GM19035 (cell line): ENCODE results near the gene SCGB1D2.
"Not testable (repeated sequence)": the region's sequence is repeated elsewhere in the genome, so short reads cannot be mapped to it uniquely, and the experiment has no call there.

Experiments
- ATAC-seq: cut with Tn5 transposase; IDR thresholded peaks from one replicate; pipeline ENCODE4 v1.9.1; 2021; ENCODE audit not compliant: unreplicated experiment

Gene SCGB1D2

GRCh38 chr11:62242021-62242420 is at the start of gene SCGB1D2:
Gene SCGB1D2 (plus strand): TSS chr11:62242239. CDS start chr11:62242308, 69 bp downstream.
- no peak for ATAC-seq

- no peak for ATAC-seq
Measured at GRCh38 chr11:62193952-62194351, 48.1 kb upstream of the SCGB1D2 start.

- not testable (repeated sequence) for ATAC-seq
Measured at GRCh38 chr11:62195010-62195409, 47.0 kb upstream of the SCGB1D2 start.

- ATAC-seq: no peak
Measured at GRCh38 chr11:62195945-62196344, 46.1 kb upstream of the SCGB1D2 start.

GRCh38 chr11:62197400-62197799 is 44.6 kb upstream of the SCGB1D2 start:
- not testable (repeated sequence) for ATAC-seq

- ATAC-seq: no peak
Measured at GRCh38 chr11:62201376-62201775, 40.7 kb upstream of the SCGB1D2 start.

- no peak for ATAC-seq
Measured at GRCh38 chr11:62202910-62203309, 39.1 kb upstream of the SCGB1D2 start.

GRCh38 chr11:62204430-62204829 is 37.6 kb upstream of the SCGB1D2 start:
- ATAC-seq: no peak

GRCh38 chr11:62205441-62205840 is 36.6 kb upstream of the SCGB1D2 start:
- no peak for ATAC-seq

- not testable (repeated sequence) for ATAC-seq
Measured at GRCh38 chr11:62206276-62207066, 35.6 kb upstream of the SCGB1D2 start.

- ATAC-seq: no peak
Measured at GRCh38 chr11:62208785-62209144, 33.3 kb upstream of the SCGB1D2 start.

- ATAC-seq: no peak
Measured at GRCh38 chr11:62217191-62217748, 24.8 kb upstream of the SCGB1D2 start.

- no peak for ATAC-seq
Measured at GRCh38 chr11:62221498-62221897, 20.5 kb upstream of the SCGB1D2 start.

- ATAC-seq: no peak
Measured at GRCh38 chr11:62223095-62223494, 18.9 kb upstream of the SCGB1D2 start.

GRCh38 chr11:62233730-62234129 is 8.3 kb upstream of the SCGB1D2 start:
- ATAC-seq: no peak

- ATAC-seq: no peak
Measured at GRCh38 chr11:62236187-62236586, 5.9 kb upstream of the SCGB1D2 start.

GRCh38 chr11:62237499-62237898 is 4.5 kb upstream of the SCGB1D2 start:
- no peak for ATAC-seq

GRCh38 chr11:62238151-62238550 is 3.9 kb upstream of the SCGB1D2 start:
- no peak for ATAC-seq

GRCh38 chr11:62241095-62241494 is 944 bp upstream of the SCGB1D2 start:
- ATAC-seq: no peak

- ATAC-seq: no peak
Measured at GRCh38 chr11:62245271-62245753, 3.3 kb downstream of the SCGB1D2 start.

- ATAC-seq: no peak
Measured at GRCh38 chr11:62251698-62252097, 9.7 kb downstream of the SCGB1D2 start.

GRCh38 chr11:62253999-62254542 is 12.0 kb downstream of the SCGB1D2 start:
- ATAC-seq: no peak
